Measurements from ENCODE around the gene SP4. TPM values are rescaled to one million over a fixed set of nuclear protein-coding genes. Genes with fewer than 3 reads are reported as not detected.

The SP4 gene
- total RNA-seq, 2 donors from 2014 or later, result 2.2 to 5.2 TPM

- intact Hi-C loops (cut with DNase I, micrococcal nuclease), result no loop called here
- DNase-seq, result peak in 1 of 2 donors; percentile 16
- ATAC-seq, result no peak
Measured at GRCh38 chr7:21429786-21430574, 2.1 kb downstream of the SP4 start.

GRCh38 chr7:21430575-21430954 is 2.7 kb downstream of the SP4 start:
- ATAC-seq, result no peak
- no peak for DNase-seq

GRCh38 chr7:21443149-21443841 is 15.4 kb downstream of the SP4 start:
- intact Hi-C loops (cut with DNase I, micrococcal nuclease), result no loop called here
- no peak for DNase-seq
- no peak for ATAC-seq

More at GRCh38 chr7:21430575-21430954, 2.7 kb downstream of the SP4 start:
- intact Hi-C loops (cut with DNase I, micrococcal nuclease), result no loop called here

DNA sequence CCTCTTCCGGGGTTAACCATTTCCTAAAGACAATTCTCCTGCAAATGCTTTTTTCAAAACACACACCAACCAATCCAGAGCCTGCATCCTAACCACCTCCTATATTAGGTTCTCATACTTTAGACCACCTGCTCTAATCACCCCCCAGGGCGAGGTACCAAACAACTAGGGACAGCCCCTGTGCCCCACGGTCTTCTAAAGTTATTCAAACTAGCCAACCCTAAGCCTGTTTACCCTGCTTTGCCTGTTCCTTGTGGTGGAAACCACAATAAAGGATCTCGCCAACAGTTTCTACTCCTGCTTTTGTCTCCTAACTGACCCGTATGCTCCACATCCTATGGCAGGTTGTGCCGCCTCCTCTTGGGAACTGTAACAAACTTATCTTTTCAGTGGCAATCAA is 21.1 kb downstream of the SP4 start:
- intact Hi-C loops (cut with DNase I, micrococcal nuclease), result no loop called here
- ATAC-seq (no peak), DNase-seq (no peak)

DNA sequence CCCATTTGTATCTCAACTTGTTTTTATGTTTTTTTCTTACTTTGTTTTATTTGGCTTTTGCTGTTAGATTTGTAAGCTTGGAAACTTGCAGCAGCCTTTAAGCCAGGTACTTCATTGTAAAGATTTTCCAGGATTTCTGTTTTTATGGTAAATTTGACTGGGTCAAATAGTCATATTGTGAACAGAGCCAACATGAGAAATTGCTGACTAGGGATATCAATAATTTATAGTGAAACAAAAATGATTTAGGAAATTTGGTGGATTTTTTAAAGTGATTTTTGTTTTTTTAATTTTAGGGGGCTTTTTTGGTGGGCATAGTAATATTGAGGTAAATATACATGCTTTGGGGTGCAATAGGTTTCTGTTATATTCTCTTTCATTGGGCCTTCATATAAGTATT is 22.2 kb downstream of the SP4 start:
- no peak for DNase-seq
- intact Hi-C loops (cut with DNase I, micrococcal nuclease), result no loop called here
- ATAC-seq, result no peak

DNA sequence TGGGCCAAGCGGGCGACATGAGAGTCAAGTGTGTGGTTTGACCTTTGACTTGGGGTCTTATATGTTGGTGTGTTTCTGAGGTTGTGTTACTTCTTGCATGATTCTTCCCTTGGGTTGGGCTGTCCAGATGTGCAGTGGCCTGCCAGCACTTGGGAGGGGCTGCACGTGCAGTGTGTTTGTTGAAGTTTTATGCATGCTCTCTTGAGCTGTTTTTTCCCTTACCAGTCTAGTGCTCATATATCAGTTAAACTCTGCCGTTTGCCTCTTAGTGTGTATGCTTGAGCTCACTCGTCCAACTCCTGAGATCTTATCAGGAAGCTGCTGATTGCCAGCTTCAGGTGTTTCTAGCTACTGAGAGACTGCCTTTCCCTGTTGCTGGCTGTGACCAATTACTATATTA is 23.1 kb downstream of the SP4 start:
- intact Hi-C loops (cut with DNase I, micrococcal nuclease), result no loop called here
- ATAC-seq (no peak), DNase-seq (no peak)

DNA sequence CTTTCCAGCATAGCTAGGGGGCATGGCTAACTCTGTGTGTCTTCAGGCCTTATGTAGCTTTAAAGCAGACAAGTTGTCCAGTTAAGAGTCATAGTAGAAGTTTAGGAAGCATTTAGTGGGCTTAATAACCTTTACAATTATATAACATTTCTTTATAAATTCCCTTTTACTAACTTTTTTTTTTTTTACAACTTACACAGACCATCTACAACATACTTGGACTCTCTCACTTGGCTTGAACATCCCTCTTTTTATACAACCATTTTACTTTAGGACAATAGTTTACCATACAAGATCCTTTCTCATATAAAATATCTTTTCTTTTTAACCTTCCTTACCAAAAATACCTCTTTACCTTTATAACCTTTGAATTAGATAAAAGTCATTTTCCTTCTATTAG is 26.3 kb downstream of the SP4 start:
- ATAC-seq, result no peak
- DNase-seq, result no peak
- intact Hi-C loops (cut with DNase I, micrococcal nuclease), result no loop called here

DNA sequence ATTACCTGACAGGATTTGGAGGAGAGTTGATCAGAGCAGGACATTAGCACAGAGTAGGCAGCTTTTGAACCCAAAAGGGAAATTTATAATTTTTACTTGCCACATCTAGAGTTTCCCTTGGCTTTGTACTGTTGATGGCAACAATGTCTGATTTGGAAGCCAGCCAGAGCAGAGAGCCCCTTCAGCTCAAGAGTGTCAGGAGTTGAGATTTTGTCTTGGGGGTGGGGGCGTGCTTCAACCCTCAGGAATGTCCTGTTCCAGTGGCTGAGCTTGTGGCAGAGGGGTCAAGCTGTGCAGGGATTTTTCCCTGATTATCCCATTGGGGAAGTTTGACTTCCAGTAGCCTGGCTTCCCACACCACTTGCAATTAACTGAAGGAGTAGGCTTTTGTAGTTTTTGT is 27.0 kb downstream of the SP4 start:
- ATAC-seq, result no peak
- no peak for DNase-seq
- intact Hi-C loops (cut with DNase I, micrococcal nuclease), result no loop called here

- no peak for DNase-seq
- no peak for ATAC-seq
- intact Hi-C loops (cut with DNase I, micrococcal nuclease), result no loop called here
Measured at GRCh38 chr7:21461282-21461681, 33.4 kb downstream of the SP4 start.

- intact Hi-C loops (cut with DNase I, micrococcal nuclease), result no loop called here
- ATAC-seq (no peak), DNase-seq (no peak)
Measured at GRCh38 chr7:21462081-21462480, 34.2 kb downstream of the SP4 start.

GRCh38 chr7:21463524-21463923 is 35.6 kb downstream of the SP4 start:
- DNase-seq, result no peak
- no peak for ATAC-seq
- intact Hi-C loops (cut with DNase I, micrococcal nuclease), result no loop called here

GRCh38 chr7:21468969-21469368 is 41.1 kb downstream of the SP4 start:
- intact Hi-C loops (cut with DNase I, micrococcal nuclease), result no loop called here
- ATAC-seq (no peak), DNase-seq (no peak)

DNA sequence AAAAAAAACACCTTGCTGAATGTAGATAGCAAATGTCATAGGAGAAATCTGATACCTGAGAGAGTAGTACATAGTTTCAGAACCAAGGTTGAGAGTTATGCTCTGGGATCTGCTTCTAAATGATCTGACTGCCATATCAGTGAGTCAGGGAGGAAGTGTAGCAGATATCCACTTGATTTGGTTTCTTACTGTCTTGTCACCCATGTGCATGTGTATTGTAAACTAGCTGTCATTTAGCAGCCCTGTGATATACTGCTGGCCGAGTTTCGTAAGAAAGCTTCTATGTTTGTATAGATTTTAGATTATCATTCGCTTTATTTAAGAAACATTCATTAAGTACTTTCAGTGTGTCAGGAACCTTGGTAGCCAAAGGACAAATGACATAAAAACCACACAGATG is 42.0 kb downstream of the SP4 start:
- intact Hi-C loops (cut with DNase I, micrococcal nuclease), result no loop called here
- ATAC-seq (no peak), DNase-seq (no peak)

DNA sequence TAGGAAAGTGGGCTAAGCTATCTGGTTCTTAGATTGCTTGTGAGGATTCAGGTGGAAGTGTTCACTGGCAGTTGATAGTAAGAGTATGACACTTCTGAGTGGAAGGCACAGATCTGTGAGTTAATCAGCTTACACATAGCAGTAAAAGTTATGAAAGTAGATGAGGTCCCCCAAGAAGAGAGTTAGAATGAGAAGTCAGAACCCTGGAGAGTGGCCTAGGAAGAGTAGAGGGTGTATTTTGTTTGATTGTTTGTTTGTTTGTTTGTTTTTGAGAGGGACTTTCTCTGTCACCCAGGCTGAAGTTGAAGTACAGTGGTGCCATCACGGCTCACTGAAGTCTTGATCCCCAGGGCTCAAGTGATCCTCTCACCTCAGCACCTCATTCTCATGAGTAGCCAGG is 44.1 kb downstream of the SP4 start:
- ATAC-seq (no peak), DNase-seq (no peak)
- intact Hi-C loops (cut with DNase I, micrococcal nuclease), result no loop called here

DNA sequence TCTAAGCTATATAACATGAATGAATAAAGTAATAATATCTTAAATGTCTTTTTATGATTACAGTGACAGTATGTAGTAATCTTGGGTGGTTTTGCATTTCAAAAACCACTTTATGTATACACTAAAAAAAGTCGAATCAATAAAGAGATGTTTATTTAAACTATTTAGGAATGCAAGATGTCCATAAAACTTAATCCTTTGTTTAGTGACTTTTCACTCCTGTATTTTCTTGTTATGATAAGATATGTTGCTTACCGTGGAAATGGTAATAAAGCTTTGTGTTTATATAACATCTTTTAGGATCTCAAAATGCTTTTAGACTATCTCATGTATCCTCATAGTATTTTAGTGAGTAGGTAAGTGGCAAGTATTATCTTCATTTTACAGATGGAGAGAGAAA is 48.5 kb downstream of the SP4 start:
- ATAC-seq (no peak), DNase-seq (no peak)
- intact Hi-C loops (cut with DNase I, micrococcal nuclease), result no loop called here

- DNase-seq (no peak), ATAC-seq (no peak)
- intact Hi-C loops (cut with DNase I, micrococcal nuclease), result no loop called here
Measured at GRCh38 chr7:21480693-21481403, 53.0 kb downstream of the SP4 start.

DNA sequence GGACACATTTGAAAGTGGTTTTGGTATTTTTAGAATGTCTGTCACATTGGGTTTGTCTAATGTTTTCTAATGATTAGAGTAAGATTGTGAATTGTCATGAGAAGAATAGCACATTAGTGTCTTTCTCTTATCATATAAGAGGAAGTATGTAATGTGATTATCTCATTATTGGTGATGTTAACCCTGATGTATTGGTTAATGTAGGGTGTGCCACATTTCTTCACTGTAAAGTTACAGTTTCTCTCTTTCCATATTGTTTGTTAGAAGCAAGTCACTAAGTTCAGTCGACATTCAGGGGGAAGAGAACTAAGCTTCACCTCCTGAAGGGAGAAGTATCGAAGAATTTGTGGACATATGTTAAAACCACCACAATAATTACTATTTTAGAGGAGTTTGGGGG is 58.6 kb downstream of the SP4 start:
- intact Hi-C loops (cut with DNase I, micrococcal nuclease), result no loop called here

DNA sequence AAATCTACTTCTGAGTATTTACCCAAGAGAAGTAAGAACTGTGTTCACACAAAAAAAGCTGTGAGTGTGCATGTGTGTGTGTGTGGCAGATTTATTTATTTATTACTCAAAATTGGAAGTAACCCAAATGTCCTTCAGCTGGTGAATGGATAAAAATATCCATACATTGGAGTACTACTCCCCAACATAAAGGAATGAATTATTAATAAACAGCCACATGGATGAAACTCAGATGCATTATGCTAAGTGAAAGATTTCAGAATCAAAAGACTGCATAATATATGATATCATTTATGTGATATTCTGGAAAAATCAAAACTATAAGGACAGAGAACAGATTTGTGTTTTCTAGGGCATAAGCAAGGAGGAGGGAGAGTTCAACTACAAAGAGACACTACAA is 67.8 kb downstream of the SP4 start:
- ATAC-seq (no peak), DNase-seq (no peak)

More for the DNA sequence above, 58.6 kb downstream of the SP4 start:
- DNase-seq (no peak), ATAC-seq (no peak)

DNA sequence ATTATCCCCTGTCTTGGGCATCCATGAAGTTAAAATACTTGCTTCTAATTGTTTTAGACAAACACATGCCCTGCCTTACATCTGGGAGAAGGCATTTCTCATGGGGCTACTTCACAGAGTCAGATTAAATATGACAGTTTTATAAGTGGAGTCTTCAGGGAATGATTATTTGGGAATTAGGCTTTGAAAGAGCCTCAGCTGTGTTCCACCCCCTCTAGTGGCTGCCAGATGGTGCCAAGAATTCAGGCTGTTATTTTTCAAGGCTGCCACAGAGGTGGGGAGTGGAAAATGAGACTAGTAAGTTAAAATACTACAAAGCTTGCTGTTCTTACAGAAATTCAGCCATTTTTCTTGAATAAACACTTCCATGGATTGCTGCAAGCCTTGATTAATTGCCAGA is 69.2 kb downstream of the SP4 start:
- DNase-seq, result no peak
- ATAC-seq, result no peak
- intact Hi-C loops (cut with DNase I, micrococcal nuclease), result no loop called here

More for the DNA sequence above, 67.8 kb downstream of the SP4 start:
- intact Hi-C loops (cut with DNase I, micrococcal nuclease), result no loop called here
